WTC11 (cell line): ENCODE data around the gene CIBAR2. TPM values are rescaled to one million over a fixed set of nuclear protein-coding genes. Genes with fewer than 3 reads are reported as not detected.

Experiments
- ATAC-seq: fragments of 200-7000 bp; cut with Tn5 transposase; 2 replicates; pipeline ENCODE4 v1.10.0; 2021; ENCODE audit warnings: mild to moderate bottlenecking, moderate library complexity
- CTCF ChIA-PET: fragments of 300-600 bp; sonication (Branson Sonifier 250); formaldehyde crosslinking; loops from one replicate; lab custom pipeline; 2021; ENCODE audit warnings: antibody characterized with exemption; lab: Charles Lee
- POLR2A ChIA-PET: fragments of 350-600 bp; sonication (Branson Sonifier 250); formaldehyde crosslinking; loops from one replicate; lab custom pipeline; 2021; ENCODE audit warnings: antibody characterized with exemption; lab: Charles Lee
- DNase-seq: peaks from one replicate; pipeline ENCODE4 v3.0.0; 2021; ENCODE audit warnings: low spot score
- H3K27ac Mint-ChIP-seq: 2 replicates; pipeline ENCODE4 v1.8.0; 2021; ENCODE audit warnings: mixed read lengths
- H3K27me3 Mint-ChIP-seq: 2 replicates; pipeline ENCODE4 v1.8.0; 2021; ENCODE audit warnings: low read depth, mild to moderate bottlenecking, moderate library complexity, mixed read lengths
- H3K36me3 Mint-ChIP-seq: 2 replicates; pipeline ENCODE4 v1.8.0; 2021; ENCODE audit warnings: mixed read lengths
- H3K4me1 Mint-ChIP-seq: 2 replicates; pipeline ENCODE4 v1.8.0; 2022; ENCODE audit warnings: mixed read lengths
- H3K4me3 Mint-ChIP-seq: 2 replicates; pipeline ENCODE4 v1.8.0; 2021; ENCODE audit warnings: mild to moderate bottlenecking, moderate library complexity, mixed read lengths
- H3K9me3 Mint-ChIP-seq: 2 replicates; pipeline ENCODE4 v1.8.0; 2021; ENCODE audit warnings: mixed read lengths
- ATF1 ChIP-seq: sonication (generic); formaldehyde crosslinking; IDR thresholded peaks from 2 replicates; pipeline ENCODE4 v1.8.1; 2023; ENCODE audit warnings: mild to moderate bottlenecking, moderate library complexity, missing genetic modification reagents
- CBFB ChIP-seq: sonication (generic); formaldehyde crosslinking; IDR thresholded peaks from 2 replicates; pipeline ENCODE4 v1.8.1; 2022; ENCODE audit warnings: mild to moderate bottlenecking, low read depth, missing genetic modification reagents
- FOXP1 ChIP-seq: sonication (generic); formaldehyde crosslinking; IDR thresholded peaks from 2 replicates; pipeline ENCODE4 v1.8.0; 2022; ENCODE audit warnings: missing genetic modification reagents, mild to moderate bottlenecking, moderate library complexity, borderline replicate concordance
- JUN ChIP-seq: sonication (generic); formaldehyde crosslinking; IDR thresholded peaks from 2 replicates; pipeline ENCODE4 v1.8.0; 2023; ENCODE audit warnings: mild to moderate bottlenecking, missing genetic modification reagents
- MXD4 ChIP-seq: fragments of 250-450 bp; sonication (Bioruptor Pico); IDR thresholded peaks from 2 replicates; pipeline ENCODE4 v1.8.0; 2021; ENCODE audit warnings: mild to moderate bottlenecking, moderate library complexity, borderline replicate concordance
- NFYB ChIP-seq: sonication (generic); formaldehyde crosslinking; conservative IDR thresholded peaks from 2 replicates; pipeline ENCODE4 v1.8.0; 2022; ENCODE audit warnings: low read depth, missing genetic modification reagents
- NR1H2 ChIP-seq: sonication (generic); formaldehyde crosslinking; IDR thresholded peaks from 2 replicates; pipeline ENCODE4 v1.9.0; 2021; ENCODE audit warnings: mild to moderate bottlenecking, moderate library complexity, missing genetic modification reagents
- SOX15 ChIP-seq: fragments of 250-450 bp; sonication (Bioruptor Pico); IDR thresholded peaks from 2 replicates; pipeline ENCODE4 v1.9.0; 2021; ENCODE audit warnings: mild to moderate bottlenecking
- ZNF317 ChIP-seq: sonication (generic); formaldehyde crosslinking; IDR thresholded peaks from 2 replicates; pipeline ENCODE4 v1.8.1; 2023; ENCODE audit warnings: low read depth, mild to moderate bottlenecking, moderate library complexity, missing genetic modification reagents, borderline replicate concordance
- total RNA-seq: library from RNA; stranded (reverse); gene quantifications from 3 replicates; pipeline ENCODE4 v1.2.3, GENCODE V29; 2021
- TF ChIP-seq, protein P1 (sequence below): sonication (generic); formaldehyde crosslinking; IDR thresholded peaks from 2 replicates; pipeline ENCODE4 v1.8.1; 2023; ENCODE audit warnings: mild to moderate bottlenecking, missing genetic modification reagents, borderline replicate concordance
- TF ChIP-seq, protein P2 (sequence below): sonication (generic); formaldehyde crosslinking; IDR thresholded peaks from 2 replicates; pipeline ENCODE4 v1.8.1; 2023; ENCODE audit warnings: mild to moderate bottlenecking, moderate library complexity, missing genetic modification reagents
- TF ChIP-seq, protein P3 (sequence below): sonication (generic); formaldehyde crosslinking; IDR thresholded peaks from 2 replicates; pipeline ENCODE4 v1.8.1; 2023; ENCODE audit warnings: mild to moderate bottlenecking, missing genetic modification reagents, moderate library complexity
- TF ChIP-seq, protein P4 (sequence below): sonication (generic); formaldehyde crosslinking; IDR thresholded peaks from 2 replicates; pipeline ENCODE4 v1.8.1; 2023; ENCODE audit warnings: mild to moderate bottlenecking, missing genetic modification reagents, moderate library complexity
- TF ChIP-seq, protein P5 (sequence below): sonication (generic); formaldehyde crosslinking; IDR thresholded peaks from 2 replicates; pipeline ENCODE4 v1.8.0; 2022; ENCODE audit warnings: mild to moderate bottlenecking, missing genetic modification reagents

The CIBAR2 gene
- total RNA-seq, 1 experiment from 2014 or later: not detected

DNA sequence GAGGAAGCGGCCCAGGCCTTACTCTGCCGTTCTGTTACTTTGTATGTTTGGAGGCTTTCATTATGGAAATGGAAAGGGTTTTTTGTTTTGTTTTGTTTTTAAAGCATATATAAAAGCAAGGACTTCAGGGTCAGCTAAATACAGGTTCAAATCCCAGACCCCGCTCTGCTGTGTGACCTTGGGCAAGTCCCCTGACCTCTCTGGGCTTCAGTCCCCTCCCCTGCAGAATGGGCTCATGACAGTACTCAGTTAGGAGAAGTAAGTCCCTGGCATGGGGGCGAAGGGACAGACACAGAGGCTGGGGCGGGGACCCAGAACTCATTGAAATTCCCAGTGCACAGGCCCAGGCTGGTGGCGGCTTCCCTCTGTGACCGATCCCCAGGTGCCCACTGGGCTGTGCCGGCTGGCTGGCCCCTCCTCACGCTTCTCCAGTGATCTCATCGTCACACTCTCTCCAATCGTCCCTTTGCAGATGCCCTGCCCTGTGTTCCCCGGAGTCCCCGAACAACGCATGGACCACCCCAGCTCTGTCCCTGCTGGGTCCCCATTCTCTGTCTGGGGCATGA lies 979 bp upstream of the CIBAR2 start:
- no peak overlapping the region for H3K27ac Mint-ChIP-seq
- H3K36me3 Mint-ChIP-seq: no peaks in the 10 kb centered on the region
- H3K9me3 Mint-ChIP-seq: no peaks in the 10 kb centered on the region
- ATAC-seq (no peak), DNase-seq (no peak)
- no peaks in the 10 kb centered on the region for H3K27me3 Mint-ChIP-seq
- ChIA-PET CTCF (interaction anchor here (0.9 to 2.3 kb wide), 8 partner anchors 11 to 303 kb away, joined by 3 to 47 read pairs (median 4); no protein-coding TSS in a partner anchor), POLR2A (no interaction called here)
- H3K4me1 Mint-ChIP-seq: peaks cover 10% of the 10 kb centered on the region
- no peak overlapping the region for H3K4me3 Mint-ChIP-seq
- TF ChIP-seq ATF1 (CRISPR knock-in tag) (no peak), NFYB (no peak), JUN (CRISPR knock-in tag) (no peak), SOX15 (CRISPR knock-in tag) (no peak)
- TF ChIP-seq, protein P1, sequence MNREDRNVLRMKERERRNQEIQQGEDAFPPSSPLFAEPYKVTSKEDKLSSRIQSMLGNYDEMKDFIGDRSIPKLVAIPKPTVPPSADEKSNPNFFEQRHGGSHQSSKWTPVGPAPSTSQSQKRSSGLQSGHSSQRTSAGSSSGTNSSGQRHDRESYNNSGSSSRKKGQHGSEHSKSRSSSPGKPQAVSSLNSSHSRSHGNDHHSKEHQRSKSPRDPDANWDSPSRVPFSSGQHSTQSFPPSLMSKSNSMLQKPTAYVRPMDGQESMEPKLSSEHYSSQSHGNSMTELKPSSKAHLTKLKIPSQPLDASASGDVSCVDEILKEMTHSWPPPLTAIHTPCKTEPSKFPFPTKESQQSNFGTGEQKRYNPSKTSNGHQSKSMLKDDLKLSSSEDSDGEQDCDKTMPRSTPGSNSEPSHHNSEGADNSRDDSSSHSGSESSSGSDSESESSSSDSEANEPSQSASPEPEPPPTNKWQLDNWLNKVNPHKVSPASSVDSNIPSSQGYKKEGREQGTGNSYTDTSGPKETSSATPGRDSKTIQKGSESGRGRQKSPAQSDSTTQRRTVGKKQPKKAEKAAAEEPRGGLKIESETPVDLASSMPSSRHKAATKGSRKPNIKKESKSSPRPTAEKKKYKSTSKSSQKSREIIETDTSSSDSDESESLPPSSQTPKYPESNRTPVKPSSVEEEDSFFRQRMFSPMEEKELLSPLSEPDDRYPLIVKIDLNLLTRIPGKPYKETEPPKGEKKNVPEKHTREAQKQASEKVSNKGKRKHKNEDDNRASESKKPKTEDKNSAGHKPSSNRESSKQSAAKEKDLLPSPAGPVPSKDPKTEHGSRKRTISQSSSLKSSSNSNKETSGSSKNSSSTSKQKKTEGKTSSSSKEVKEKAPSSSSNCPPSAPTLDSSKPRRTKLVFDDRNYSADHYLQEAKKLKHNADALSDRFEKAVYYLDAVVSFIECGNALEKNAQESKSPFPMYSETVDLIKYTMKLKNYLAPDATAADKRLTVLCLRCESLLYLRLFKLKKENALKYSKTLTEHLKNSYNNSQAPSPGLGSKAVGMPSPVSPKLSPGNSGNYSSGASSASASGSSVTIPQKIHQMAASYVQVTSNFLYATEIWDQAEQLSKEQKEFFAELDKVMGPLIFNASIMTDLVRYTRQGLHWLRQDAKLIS (CRISPR knock-in tag): no peak
- TF ChIP-seq, protein P2, sequence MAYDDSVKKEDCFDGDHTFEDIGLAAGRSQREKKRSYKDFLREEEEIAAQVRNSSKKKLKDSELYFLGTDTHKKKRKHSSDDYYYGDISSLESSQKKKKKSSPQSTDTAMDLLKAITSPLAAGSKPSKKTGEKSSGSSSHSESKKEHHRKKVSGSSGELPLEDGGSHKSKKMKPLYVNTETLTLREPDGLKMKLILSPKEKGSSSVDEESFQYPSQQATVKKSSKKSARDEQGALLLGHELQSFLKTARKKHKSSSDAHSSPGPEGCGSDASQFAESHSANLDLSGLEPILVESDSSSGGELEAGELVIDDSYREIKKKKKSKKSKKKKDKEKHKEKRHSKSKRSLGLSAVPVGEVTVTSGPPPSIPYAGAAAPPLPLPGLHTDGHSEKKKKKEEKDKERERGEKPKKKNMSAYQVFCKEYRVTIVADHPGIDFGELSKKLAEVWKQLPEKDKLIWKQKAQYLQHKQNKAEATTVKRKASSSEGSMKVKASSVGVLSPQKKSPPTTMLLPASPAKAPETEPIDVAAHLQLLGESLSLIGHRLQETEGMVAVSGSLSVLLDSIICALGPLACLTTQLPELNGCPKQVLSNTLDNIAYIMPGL (CRISPR knock-in tag): no peak

DNA sequence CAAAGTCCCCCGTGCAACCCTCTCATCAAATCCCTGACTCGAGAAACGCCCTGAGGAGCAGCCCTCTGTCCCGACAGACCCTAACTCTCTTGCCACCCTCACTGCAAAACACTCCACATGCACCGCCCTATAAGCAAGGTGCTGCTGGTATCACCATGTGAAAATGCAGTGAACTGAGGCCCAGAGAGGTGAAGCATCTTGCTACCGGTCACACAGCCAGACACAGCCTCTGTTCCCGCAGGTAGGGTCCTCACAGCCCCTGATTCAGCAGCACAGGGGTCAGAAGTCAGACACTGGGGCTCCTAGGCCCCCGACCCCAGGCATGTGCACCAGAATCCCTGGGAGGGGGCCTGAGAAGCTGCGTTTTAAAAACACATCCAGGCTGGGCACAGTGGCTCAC lies 1.1 kb downstream of the CIBAR2 start:
- H3K27ac Mint-ChIP-seq: 0 out of 2 replicates have a peak overlapping the region, but pooled peaks have one; percentile 49
- DNase-seq (no peak), ATAC-seq (no peak)
- H3K27me3 Mint-ChIP-seq: no peaks in the 10 kb centered on the region
- H3K36me3 Mint-ChIP-seq: no peaks in the 10 kb centered on the region
- no peak overlapping the region for H3K4me3 Mint-ChIP-seq
- H3K9me3 Mint-ChIP-seq: no peaks in the 10 kb centered on the region
- TF ChIP-seq SOX15 (CRISPR knock-in tag) (no peak), NR1H2 (CRISPR knock-in tag) (no peak)
- ChIA-PET POLR2A (no interaction called here), CTCF (no interaction called here)
- peaks cover 10% of the 10 kb centered on the region for H3K4me1 Mint-ChIP-seq

DNA sequence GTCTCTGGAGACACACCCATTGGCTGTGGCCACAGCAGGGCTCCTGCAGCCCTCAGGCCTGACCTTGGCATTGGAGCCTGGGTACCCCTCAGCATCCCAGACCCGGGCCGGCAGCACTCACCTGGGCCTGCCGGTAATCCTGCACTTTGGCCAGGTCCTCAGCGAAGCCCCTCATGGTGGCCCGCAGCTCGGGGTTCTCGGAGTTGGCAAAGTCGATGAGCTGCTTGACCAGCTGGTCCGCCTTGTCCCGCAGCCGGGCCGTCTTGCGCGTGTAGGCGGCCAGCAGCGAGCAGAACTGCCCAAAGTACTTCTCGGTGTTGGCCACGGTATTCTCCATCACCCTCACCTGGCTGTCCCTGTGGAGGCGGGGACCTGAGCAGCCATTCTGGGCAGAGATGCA lies 2.2 kb downstream of the CIBAR2 start:
- H3K9me3 Mint-ChIP-seq: no peaks in the 10 kb centered on the region
- H3K4me3 Mint-ChIP-seq: no peak overlapping the region
- ATAC-seq: no peak
- POLR2A ChIA-PET: no interaction called here
- no peak overlapping the region for H3K27ac Mint-ChIP-seq
- H3K4me1 Mint-ChIP-seq: peaks cover 10% of the 10 kb centered on the region
- no peaks in the 10 kb centered on the region for H3K27me3 Mint-ChIP-seq
- CTCF ChIA-PET: interaction anchor here (1.0 kb wide), 1 partner anchor 23 kb away, joined by 4 read pairs; no protein-coding TSS in a partner anchor
- no peaks in the 10 kb centered on the region for H3K36me3 Mint-ChIP-seq
- TF ChIP-seq FOXP1 (CRISPR knock-in tag) (no peak), MXD4 (CRISPR knock-in tag) (no peak), ZNF317 (CRISPR knock-in tag) (no peak), CBFB (CRISPR knock-in tag) (no peak)
- TF ChIP-seq, protein P3, sequence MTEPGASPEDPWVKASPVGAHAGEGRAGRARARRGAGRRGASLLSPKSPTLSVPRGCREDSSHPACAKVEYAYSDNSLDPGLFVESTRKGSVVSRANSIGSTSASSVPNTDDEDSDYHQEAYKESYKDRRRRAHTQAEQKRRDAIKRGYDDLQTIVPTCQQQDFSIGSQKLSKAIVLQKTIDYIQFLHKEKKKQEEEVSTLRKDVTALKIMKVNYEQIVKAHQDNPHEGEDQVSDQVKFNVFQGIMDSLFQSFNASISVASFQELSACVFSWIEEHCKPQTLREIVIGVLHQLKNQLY (CRISPR knock-in tag): no peak
- TF ChIP-seq, protein P4, sequence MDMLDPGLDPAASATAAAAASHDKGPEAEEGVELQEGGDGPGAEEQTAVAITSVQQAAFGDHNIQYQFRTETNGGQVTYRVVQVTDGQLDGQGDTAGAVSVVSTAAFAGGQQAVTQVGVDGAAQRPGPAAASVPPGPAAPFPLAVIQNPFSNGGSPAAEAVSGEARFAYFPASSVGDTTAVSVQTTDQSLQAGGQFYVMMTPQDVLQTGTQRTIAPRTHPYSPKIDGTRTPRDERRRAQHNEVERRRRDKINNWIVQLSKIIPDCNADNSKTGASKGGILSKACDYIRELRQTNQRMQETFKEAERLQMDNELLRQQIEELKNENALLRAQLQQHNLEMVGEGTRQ (CRISPR knock-in tag): no peak
- TF ChIP-seq, protein P5, sequence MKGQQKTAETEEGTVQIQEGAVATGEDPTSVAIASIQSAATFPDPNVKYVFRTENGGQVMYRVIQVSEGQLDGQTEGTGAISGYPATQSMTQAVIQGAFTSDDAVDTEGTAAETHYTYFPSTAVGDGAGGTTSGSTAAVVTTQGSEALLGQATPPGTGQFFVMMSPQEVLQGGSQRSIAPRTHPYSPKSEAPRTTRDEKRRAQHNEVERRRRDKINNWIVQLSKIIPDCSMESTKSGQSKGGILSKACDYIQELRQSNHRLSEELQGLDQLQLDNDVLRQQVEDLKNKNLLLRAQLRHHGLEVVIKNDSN (CRISPR knock-in tag): no peak
- TF ChIP-seq, all 79 proteins: peak for 0
- DNase-seq: no peak
